SK-N-MC (cell line): ENCODE data around the gene CNKSR1.

Experiments
- EZH2 ChIP-seq: fragments of 200-600 bp; sonication (generic); IDR thresholded peaks from one replicate; pipeline ENCODE4 v1.6.1; 2017; ENCODE audit warnings: antibody characterized with exemption
- FOXP2 ChIP-seq: optimal IDR thresholded peaks from 2 replicates; pipeline ENCODE3; 2011; ENCODE audit warnings: mild to moderate bottlenecking, moderate library complexity; ENCODE audit not compliant: insufficient read depth; ENCODE audit errors: extremely low read length, control extremely low read depth
- POLR2AphosphoS5 ChIP-seq: IDR thresholded peaks from 2 replicates; pipeline ENCODE4 v1.6.1; 2012; ENCODE audit warnings: mild to moderate bottlenecking, low read depth, low read length, borderline replicate concordance

GRCh38 chr1:26132128-26132833 lies 45.0 kb upstream of the CNKSR1 start:
- no peak for TF ChIP-seq POLR2AphosphoS5
- TF ChIP-seq EZH2, result no peak
- TF ChIP-seq FOXP2, result no peak
